ENCODE measurements around the gene ARFGEF3.
"Not testable (repeated sequence)": the region's sequence is repeated elsewhere in the genome, so short reads cannot be mapped to it uniquely, and the experiment has no call there.

ARFGEF3 gene

GRCh38 chr6:138310294-138310693 is 148.6 kb downstream of the ARFGEF3 start:
- no peak for DNase-seq

DNA sequence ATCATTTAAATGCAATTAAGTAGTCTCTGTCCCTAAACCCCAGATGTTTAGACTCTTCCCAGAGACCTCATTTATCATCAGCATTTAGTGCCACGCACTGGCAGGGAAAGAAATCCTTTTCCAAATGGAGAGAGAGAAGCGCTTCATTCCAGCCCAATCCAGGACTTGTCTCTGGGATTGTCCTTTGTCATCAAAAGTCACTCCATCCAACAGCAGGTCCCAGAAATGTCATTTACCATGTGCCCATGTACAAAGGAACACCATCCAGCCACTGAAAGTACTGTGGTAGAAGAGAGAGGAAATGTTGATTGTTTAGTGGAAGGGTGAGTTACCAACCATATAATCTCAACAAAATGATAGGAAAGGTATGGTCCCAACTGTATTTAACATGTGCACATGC is 149.1 kb downstream of the ARFGEF3 start:
- no peak for DNase-seq

DNA sequence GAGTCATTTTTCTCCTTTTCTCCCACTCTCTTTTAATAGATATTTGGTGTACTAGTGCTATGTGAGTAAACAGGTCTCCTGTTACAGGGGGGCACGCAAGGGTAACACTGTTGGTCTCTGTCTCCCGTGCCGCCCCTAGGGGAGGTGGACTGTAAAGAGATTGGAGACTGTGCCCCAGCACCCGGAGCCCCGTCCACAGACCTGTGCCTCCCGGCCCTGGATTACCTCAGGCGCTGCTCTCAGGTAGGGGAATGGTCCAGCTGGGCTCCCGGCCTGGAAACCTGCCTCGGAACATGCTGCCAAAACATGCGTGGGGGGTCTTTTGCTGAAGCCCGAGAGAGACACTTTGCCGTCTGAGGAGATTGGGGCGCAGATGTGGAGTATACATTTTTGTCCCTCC is 149.5 kb downstream of the ARFGEF3 start:
- DNase-seq, result no peak

GRCh38 chr6:138318741-138319375 is 157.1 kb downstream of the ARFGEF3 start:
- no peak for DNase-seq

DNA sequence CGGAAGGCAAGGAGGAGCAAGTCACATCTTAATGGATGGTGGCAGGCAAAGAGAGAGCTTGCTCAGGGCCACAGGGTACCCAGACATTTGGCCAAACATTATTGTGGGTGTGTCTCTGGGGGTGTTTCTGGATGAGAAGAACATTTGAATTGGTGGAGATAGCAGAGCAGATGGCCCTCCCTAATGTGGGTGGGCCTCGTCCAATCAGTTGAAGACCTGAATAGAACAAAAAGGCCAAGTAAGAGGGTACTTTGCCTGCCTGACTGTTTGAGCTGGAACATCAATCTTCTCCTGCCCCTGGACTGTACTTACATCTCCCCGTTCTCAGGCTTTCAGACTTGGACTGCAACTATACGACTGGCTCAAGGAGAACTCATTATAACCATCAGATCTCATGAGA is 160.2 kb downstream of the ARFGEF3 start:
- no peak for DNase-seq

DNA sequence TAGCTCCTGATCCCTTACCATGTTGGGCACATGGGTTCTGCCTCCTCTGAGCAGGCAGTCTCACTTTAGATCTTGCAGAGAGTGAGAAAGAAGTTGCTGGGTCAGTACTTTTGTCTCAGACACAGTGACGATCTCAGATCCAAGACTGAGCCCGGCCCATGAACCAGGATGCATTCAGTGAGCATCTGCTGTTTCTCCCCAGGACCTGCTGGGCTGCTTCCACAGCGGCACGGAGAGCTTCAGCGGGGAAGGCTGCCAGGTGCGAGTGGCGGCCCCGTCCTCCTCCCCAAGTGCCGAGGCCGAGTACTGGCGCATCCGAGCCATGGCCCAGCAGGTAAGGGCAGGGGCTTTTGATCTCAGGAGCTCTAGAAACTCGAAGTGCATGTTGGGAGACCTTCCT is 162.1 kb downstream of the ARFGEF3 start:
- no peak for DNase-seq

- DNase-seq, result no peak
Measured at GRCh38 chr6:138328210-138328609, 166.5 kb downstream of the ARFGEF3 start.

- DNase-seq, result no peak
Measured at GRCh38 chr6:138330763-138331162, 169.0 kb downstream of the ARFGEF3 start.

DNA sequence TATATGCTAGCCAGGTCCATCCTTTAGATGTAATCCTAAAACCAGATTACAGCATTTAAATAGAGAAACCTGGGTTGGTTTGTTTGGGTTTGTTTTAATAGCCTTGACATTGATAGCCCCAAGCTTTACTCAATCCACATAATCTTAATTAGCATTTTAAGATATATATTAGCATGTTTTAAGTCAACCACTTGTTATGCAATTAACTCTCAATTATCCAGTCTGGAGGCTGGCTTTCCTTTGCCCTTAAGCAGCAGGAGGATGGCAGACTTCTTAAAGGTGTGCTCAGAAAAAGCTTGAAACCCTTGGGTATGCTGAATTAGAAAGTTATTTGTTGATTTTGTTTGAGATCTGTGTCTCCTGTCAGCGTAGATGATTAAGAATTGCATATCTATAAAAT is 169.7 kb downstream of the ARFGEF3 start:
- no peak for DNase-seq

DNA sequence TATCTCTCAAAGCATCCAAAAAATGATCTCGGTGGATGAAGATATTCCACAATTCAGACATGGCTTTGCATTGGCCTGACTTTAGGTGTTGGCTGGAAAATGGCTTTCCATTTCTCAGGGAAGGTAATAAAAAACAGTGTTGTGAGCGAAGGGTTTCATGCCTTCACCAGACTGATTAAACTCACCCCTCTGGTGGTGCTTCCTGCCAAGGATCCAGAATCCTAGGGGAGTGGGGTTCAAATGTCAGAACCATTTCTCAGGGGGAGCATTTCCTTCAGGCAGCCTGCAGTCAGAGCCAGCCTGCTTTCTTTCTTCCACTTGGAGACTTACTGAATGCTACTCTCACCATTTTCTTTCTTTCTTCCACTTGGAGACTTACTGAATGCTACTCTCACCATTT is 170.2 kb downstream of the ARFGEF3 start:
- DNase-seq, result no peak

DNA sequence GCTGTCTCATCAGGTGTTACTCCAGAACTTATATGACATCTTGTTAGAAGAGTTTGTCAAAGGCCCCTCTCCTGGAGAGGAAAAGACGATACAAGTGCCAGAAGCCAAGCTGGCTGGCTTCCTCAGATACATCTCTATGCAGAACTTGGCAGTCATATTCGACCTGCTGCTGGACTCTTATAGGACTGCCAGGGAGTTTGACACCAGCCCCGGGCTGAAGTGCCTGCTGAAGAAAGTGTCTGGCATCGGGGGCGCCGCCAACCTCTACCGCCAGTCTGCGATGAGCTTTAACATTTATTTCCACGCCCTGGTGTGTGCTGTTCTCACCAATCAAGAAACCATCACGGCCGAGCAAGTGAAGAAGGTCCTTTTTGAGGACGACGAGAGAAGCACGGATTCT is 172.3 kb downstream of the ARFGEF3 start:
- DNase-seq, result no peak

DNA sequence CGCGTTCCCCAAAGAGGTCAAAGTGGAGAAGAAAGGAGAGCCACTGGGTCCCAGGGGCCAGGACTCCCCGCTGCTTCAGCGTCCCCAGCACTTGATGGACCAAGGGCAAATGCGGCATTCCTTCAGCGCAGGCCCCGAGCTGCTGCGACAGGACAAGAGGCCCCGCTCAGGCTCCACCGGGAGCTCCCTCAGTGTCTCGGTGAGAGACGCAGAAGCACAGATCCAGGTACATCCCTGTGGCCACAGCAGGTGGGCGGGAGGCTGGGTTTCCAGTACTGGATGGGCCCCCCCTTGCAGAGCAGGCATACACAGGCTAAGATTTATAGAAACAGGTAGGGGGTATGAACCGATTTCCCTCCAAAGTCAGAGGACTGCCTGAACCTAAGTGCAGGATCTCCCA is 173.2 kb downstream of the ARFGEF3 start:
- no peak for DNase-seq

DNA sequence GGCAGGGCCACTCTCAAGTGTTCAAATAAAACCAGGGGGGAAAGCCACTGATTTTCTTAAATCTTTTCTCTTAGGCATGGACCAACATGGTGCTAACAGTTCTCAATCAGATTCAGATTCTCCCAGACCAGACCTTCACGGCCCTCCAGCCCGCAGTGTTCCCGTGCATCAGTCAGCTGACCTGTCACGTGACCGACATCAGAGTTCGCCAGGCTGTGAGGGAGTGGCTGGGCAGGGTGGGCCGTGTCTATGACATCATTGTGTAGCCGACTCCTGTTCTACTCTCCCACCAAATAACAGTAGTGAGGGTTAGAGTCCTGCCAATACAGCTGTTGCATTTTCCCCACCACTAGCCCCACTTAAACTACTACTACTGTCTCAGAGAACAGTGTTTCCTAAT is 174.5 kb downstream of the ARFGEF3 start:
- no peak for DNase-seq

DNA sequence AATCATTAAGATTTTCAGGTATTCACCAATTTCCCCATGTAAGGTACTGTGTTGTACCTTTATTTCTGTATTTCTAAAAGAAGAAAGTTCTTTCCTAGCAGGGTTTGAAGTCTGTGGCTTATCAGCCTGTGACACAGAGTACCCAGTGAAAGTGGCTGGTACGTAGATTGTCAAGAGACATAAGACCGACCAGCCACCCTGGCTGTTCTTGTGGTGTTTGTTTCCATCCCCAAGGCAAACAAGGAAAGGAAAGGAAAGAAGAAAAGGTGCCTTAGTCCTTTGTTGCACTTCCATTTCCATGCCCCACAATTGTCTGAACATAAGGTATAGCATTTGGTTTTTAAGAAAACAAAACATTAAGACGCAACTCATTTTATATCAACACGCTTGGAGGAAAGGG is 175.3 kb downstream of the ARFGEF3 start:
- no peak for DNase-seq

GRCh38 chr6:138339024-138339423 is 177.3 kb downstream of the ARFGEF3 start:
- DNase-seq, result no peak

DNA sequence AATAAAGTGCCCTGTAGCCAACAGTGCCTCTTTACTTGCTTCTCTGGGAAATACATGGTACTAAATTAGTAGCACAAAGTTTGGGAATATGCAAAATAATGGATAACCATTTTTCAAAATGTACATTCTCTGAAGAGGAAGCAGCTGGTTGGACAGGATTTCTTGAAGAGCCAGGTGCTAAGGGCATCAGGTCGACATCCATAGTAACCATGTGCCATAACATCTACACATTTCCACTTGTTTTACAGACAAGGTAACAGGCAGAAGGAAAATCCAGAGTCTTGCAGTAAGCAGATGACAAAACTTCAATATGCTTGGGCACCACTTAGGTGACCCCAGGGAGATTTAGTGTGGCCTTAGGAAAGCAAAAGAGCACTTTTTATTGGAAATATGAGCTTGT is 179.4 kb downstream of the ARFGEF3 start:
- no peak for DNase-seq

DNA sequence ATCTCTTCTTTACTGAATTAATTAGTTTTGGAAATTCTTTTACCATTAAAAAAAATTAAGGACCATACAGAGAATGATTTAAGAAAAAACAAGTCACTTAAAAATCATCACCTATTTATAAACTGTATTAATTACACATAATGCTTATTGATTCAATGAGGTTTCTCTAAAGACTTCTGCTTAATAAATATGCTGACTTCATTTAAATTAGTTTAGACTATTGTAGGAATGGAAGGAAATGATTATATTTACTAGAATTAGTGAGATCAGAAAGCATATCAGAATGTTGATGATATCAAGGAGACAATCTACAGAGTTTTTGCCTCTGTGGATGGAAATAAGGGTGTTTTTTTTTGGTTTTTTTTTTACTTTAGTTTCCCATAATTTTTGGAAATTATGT is 181.4 kb downstream of the ARFGEF3 start:
- DNase-seq, result no peak

DNA sequence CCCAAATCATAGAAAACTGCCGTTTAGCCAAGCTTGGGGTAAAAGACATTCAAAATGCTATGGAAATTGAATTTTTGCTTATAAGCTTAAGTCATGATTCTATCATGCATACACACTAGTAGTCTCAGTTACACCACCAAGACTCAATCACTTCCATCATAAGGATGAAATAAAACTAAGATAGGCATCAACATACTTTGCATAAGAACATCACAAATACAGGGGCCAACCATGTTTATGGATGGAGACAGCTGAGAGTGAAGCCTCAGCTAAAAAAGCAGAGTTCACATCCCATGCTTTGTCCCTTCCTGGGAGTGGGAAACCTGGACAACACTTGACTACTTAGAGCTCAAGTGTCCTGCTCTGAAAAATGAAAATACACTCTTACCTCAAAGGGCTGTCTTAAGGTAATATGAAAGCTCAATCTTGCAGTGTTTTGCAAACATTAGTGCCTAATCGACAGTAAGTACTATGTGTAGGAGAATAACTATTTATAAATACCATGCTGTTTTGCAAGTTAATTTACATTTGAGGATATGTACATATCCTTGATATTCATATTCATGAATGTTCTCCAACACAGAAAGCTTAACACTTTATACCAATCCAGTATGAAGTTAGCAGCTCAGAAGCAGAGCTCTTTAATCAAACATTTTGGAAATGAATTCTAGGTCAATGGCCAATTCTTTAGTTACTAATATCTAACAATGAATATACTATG is 184.0 kb downstream of the ARFGEF3 start:
- DNase-seq, result no peak

- no peak for DNase-seq
Measured at GRCh38 chr6:138346302-138347195, 184.8 kb downstream of the ARFGEF3 start.

GRCh38 chr6:138347864-138348263 is 186.1 kb downstream of the ARFGEF3 start:
- DNase-seq, result no peak

DNA sequence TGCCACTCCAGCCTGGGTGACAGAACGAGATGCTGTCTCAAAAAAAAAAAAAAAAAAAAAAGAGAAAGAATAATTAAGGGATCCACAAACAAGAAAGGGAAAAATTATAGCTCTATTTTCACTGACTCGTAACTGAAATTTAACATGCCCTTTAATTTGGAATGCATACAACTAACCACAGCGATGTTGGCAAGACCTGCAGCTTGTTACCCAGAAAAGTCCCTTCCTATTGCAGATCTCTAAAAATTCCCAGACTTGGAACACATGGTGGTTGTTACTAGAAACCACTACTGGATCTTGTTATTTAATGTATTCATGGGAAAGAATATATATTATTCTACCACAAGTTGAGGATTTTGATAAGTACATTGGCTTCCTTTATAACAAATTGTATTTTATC is 188.2 kb downstream of the ARFGEF3 start:
- DNase-seq, result no peak

DNA sequence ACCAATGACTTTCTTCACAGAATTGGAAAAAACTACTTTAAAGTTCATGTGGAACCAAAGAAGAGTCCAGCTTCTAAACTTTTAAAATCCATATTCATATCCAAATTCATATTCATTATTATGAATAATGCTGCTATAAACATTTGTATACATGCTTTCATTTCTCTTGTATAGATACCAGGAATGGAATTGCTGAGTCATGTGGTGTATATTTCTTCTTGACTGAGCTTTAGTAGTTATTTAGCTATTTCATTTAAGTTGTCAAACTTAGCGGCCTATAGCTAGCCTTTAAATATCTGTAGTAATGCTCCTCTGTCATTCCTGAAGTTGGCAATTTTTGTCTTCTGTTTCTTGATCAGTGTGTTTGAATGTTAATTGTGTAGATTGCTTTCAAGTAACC is 196.2 kb downstream of the ARFGEF3 start:
- DNase-seq, result no peak

- DNase-seq, result not testable (repeated sequence)
Measured at GRCh38 chr6:138368684-138369083, 206.9 kb downstream of the ARFGEF3 start.

Measured in activated T-cell treated with anti-CD3 and anti-CD28 coated beads for 4 hours (primary cell).